SK-N-SH (cell line): ENCODE measurements around the gene TIAM1.

Source experiments
- RAD21 ChIP-seq: IDR thresholded peaks from 2 replicates; pipeline ENCODE4 v1.6.1; 2012; ENCODE audit warnings: mild to moderate bottlenecking, low read length
- USF1 ChIP-seq: IDR thresholded peaks from 2 replicates; pipeline ENCODE4 v1.4.0; 2012; ENCODE audit warnings: low read depth, borderline replicate concordance
- TF ChIP-seq, protein P1 (sequence below): fragments of 200-600 bp; sonication (generic); IDR thresholded peaks from 2 replicates; pipeline ENCODE4 v1.6.1; 2017; ENCODE audit warnings: antibody characterized with exemption, mild to moderate bottlenecking, moderate library complexity
- TF ChIP-seq, protein P2 (sequence below): IDR thresholded peaks from 2 replicates; pipeline ENCODE4 v1.4.0; 2012; ENCODE audit warnings: low read depth

- TF ChIP-seq, protein P1, sequence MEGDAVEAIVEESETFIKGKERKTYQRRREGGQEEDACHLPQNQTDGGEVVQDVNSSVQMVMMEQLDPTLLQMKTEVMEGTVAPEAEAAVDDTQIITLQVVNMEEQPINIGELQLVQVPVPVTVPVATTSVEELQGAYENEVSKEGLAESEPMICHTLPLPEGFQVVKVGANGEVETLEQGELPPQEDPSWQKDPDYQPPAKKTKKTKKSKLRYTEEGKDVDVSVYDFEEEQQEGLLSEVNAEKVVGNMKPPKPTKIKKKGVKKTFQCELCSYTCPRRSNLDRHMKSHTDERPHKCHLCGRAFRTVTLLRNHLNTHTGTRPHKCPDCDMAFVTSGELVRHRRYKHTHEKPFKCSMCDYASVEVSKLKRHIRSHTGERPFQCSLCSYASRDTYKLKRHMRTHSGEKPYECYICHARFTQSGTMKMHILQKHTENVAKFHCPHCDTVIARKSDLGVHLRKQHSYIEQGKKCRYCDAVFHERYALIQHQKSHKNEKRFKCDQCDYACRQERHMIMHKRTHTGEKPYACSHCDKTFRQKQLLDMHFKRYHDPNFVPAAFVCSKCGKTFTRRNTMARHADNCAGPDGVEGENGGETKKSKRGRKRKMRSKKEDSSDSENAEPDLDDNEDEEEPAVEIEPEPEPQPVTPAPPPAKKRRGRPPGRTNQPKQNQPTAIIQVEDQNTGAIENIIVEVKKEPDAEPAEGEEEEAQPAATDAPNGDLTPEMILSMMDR = no peak
- no peak for TF ChIP-seq USF1
- TF ChIP-seq RAD21 = no peak
- TF ChIP-seq, protein P2, sequence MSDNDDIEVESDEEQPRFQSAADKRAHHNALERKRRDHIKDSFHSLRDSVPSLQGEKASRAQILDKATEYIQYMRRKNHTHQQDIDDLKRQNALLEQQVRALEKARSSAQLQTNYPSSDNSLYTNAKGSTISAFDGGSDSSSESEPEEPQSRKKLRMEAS = no peak
These were observed 76.0 kb downstream of the TIAM1 start for GRCh38 chr21:31268090-31268489.
